Neural progenitor cell (in vitro differentiated cells): ENCODE data around the gene SHISAL1. TPM values are rescaled to one million over a fixed set of nuclear protein-coding genes. Genes with fewer than 3 reads are reported as not detected.

Experiments
- DNase-seq: peaks from one replicate; pipeline ENCODE4 v3.0.0-alpha.2; 2016; ENCODE audit warnings: low spot score
- H2AFZ ChIP-seq: fragments of 200-600 bp; sonication (generic); replicated peaks from 2 replicates; pipeline ENCODE4 v1.6.1; 2016; ENCODE audit warnings: antibody characterized with exemption
- H3F3A ChIP-seq: fragments of 200-600 bp; sonication (generic); 2 replicates; pipeline ENCODE4 v1.6.1; 2016; ENCODE audit warnings: antibody characterized with exemption, low read depth
- H3K27ac ChIP-seq: fragments of 200-600 bp; sonication (generic); 2 replicates; pipeline ENCODE4 v1.5.1; 2016; ENCODE audit warnings: mild to moderate bottlenecking
- H3K27me3 ChIP-seq: fragments of 200-600 bp; sonication (generic); 2 replicates; pipeline ENCODE4 v1.6.1; 2016; ENCODE audit warnings: mild to moderate bottlenecking, moderate library complexity
- H3K36me3 ChIP-seq: fragments of 200-600 bp; sonication (generic); 2 replicates; pipeline ENCODE4 v1.5.1; 2016
- H3K4me1 ChIP-seq: fragments of 200-600 bp; sonication (generic); 2 replicates; pipeline ENCODE4 v1.6.1; 2016; ENCODE audit warnings: mixed run types
- H3K4me2 ChIP-seq: fragments of 200-600 bp; sonication (generic); 2 replicates; pipeline ENCODE4 v1.6.1; 2016
- H3K4me3 ChIP-seq: fragments of 200-600 bp; sonication (generic); 2 replicates; pipeline ENCODE4 v1.5.1; 2016
- H3K79me2 ChIP-seq: fragments of 200-600 bp; sonication (generic); 2 replicates; pipeline ENCODE4 v1.6.1; 2016; ENCODE audit warnings: low read depth
- H3K9ac ChIP-seq: fragments of 200-600 bp; sonication (generic); 2 replicates; pipeline ENCODE4 v1.6.1; 2016
- H3K9me3 ChIP-seq: fragments of 200-600 bp; sonication (generic); 2 replicates; pipeline ENCODE4 v1.5.1; 2016; ENCODE audit warnings: low read depth
- H4K20me1 ChIP-seq: fragments of 200-600 bp; sonication (generic); 2 replicates; pipeline ENCODE4 v1.6.1; 2016; ENCODE audit warnings: low read depth
- H3K27ac Mint-ChIP-seq: 3 replicates; pipeline ENCODE4 v1.8.0; 2021; ENCODE audit warnings: mixed read lengths
- H3K27me3 Mint-ChIP-seq: 2 replicates; pipeline ENCODE4 v1.8.0; 2022; ENCODE audit warnings: low read depth, mild to moderate bottlenecking, inconsistent platforms, moderate library complexity, mixed read lengths; ENCODE audit not compliant: insufficient read depth
- H3K36me3 Mint-ChIP-seq: 3 replicates; pipeline ENCODE4 v1.8.0; 2021; ENCODE audit warnings: mixed read lengths
- H3K4me1 Mint-ChIP-seq: 3 replicates; pipeline ENCODE4 v1.8.0; 2021; ENCODE audit warnings: mixed read lengths
- H3K4me3 Mint-ChIP-seq: 3 replicates; pipeline ENCODE4 v1.8.0; 2021; ENCODE audit warnings: mild to moderate bottlenecking, moderate library complexity, mixed read lengths
- H3K9me3 Mint-ChIP-seq: 3 replicates; pipeline ENCODE4 v1.8.0; 2020; ENCODE audit warnings: mixed read lengths
- EZH2 ChIP-seq: fragments of 200-600 bp; sonication (generic); IDR thresholded peaks from 2 replicates; pipeline ENCODE4 v1.6.1; 2017; ENCODE audit warnings: antibody characterized with exemption, mild to moderate bottlenecking, moderate library complexity
- EZH2phosphoT487 ChIP-seq: fragments of 200-600 bp; sonication (generic); IDR thresholded peaks from 2 replicates; pipeline ENCODE4 v1.6.1; 2017; ENCODE audit warnings: antibody characterized with exemption
- total RNA-seq: library from RNA; depleted of rRNA; stranded (reverse); fragments of >200 nt; gene quantifications from 2 replicates; pipeline ENCODE4 v1.2.3, GENCODE V29; 2015; ENCODE audit warnings: low replicate concordance
- TF ChIP-seq, protein P1 (sequence below): fragments of 200-600 bp; sonication (generic); IDR thresholded peaks from 2 replicates; pipeline ENCODE4 v1.5.1; 2017; ENCODE audit warnings: antibody characterized with exemption, mild to moderate bottlenecking

The SHISAL1 gene
- total RNA-seq, 1 donor from 2014 or later = 4.4 TPM

DNA sequence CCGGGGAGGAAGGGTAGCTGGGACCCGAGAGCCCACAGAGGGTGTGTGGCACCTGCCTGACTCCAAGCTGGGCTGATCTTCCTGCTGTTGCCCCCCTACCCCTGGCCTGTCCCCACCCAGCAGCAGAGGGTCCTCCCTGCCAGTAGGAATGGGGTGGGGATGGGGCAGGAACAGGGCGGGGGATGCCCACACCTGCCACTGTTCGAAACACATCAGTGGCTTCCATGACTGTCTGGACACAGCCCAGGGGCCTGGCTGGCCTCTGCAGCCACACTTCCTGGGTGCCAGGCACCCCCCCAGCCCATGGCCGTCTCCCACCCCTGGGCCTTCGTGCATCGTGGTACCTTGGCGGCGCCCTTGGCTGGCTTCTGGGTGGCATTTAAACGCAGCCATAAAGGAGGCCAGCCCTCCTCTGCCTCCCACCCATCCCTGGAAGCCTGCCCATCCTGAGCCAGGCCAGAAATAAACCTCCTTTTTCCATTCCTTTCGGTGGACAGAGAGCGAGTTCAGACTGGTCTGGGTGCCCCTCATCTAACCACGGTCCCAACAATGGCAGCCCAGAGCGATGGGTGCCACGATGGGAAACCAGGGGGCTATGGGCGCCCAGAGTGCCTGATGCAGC, 745 bp upstream of the SHISAL1 start:
- Histone ChIP-seq H3K4me3 (no peak overlapping the region), H3F3A (no peaks in the 10 kb centered on the region), H4K20me1 (no peaks in the 10 kb centered on the region), H3K4me1 (peaks cover 10% of the 10 kb centered on the region), H3K4me2 (no peak overlapping the region), H3K79me2 (no peaks in the 10 kb centered on the region), H3K27me3 (no peaks in the 10 kb centered on the region), H3K9me3 (no peaks in the 10 kb centered on the region), H3K9ac (no peak overlapping the region), H2AFZ (no peak overlapping the region), H3K27ac (no peak overlapping the region), H3K36me3 (no peaks in the 10 kb centered on the region)
- Mint-ChIP-seq H3K27ac (no peak overlapping the region), H3K4me3 (no peak overlapping the region), H3K4me1 (peaks cover 23% of the 10 kb centered on the region), H3K9me3 (no peaks in the 10 kb centered on the region), H3K36me3 (no peaks in the 10 kb centered on the region), H3K27me3 (peaks cover 5% of the 10 kb centered on the region)
- TF ChIP-seq EZH2phosphoT487 (no peak), EZH2 (no peak)
- TF ChIP-seq, protein P1, sequence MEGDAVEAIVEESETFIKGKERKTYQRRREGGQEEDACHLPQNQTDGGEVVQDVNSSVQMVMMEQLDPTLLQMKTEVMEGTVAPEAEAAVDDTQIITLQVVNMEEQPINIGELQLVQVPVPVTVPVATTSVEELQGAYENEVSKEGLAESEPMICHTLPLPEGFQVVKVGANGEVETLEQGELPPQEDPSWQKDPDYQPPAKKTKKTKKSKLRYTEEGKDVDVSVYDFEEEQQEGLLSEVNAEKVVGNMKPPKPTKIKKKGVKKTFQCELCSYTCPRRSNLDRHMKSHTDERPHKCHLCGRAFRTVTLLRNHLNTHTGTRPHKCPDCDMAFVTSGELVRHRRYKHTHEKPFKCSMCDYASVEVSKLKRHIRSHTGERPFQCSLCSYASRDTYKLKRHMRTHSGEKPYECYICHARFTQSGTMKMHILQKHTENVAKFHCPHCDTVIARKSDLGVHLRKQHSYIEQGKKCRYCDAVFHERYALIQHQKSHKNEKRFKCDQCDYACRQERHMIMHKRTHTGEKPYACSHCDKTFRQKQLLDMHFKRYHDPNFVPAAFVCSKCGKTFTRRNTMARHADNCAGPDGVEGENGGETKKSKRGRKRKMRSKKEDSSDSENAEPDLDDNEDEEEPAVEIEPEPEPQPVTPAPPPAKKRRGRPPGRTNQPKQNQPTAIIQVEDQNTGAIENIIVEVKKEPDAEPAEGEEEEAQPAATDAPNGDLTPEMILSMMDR = no peak
- DNase-seq = no peak

DNA sequence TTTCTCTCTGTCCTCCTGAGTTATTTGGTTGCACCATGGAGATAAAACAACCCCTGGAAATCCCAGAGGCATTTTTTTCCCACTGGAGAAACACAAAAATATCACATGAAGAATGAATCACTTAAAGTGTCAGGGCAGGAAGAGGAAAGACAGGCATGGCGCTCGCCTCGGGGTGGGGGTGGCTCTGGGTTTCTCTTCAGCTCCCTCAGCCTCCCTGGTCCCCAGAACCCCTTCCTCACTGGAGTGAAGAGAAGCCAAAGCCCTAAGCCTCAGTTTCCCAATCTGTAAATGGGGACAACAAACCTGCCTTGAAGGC, 938 bp downstream of the SHISAL1 start:
- no peak overlapping the region for H3K27ac ChIP-seq

DNA sequence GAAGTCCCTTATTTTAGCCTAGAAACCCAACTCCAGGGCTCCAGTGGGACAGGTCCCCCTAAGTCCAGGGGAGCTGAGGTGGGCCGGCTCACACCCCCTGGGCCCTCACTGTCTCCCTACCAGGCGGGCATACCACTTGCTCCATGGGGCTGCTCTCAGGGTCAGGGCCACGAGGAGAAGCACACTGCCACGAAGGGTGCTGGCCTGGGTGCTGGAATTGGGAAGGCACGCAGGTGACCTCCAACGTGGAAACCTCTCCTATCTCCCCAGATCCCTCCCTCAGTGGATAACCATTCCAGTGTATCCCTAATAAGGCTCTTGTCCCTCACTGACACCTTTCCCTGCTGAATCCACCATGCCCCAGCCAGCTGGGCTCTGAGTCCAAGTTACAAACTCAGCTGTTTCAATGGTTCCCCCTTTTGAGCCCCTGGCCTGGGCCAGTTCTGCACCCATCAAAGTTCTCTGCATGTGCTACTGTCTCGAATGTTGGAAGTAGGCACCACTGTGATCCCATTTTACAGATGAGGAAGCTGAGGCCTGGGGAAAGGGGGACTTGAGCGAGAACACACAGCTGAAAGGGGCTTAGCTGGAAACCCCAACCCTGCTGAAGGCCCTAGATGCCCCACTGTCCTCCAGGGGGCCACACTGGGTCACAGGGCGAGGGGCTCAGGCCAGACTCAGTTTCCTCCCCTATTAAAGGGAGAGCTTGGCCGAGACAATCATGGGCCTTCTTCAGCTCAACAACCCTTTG, 1.5 kb downstream of the SHISAL1 start:
- DNase-seq = no peak
- H3K9ac ChIP-seq = no peak overlapping the region
- H2AFZ ChIP-seq = no peak overlapping the region
- no peaks in the 10 kb centered on the region for H3F3A ChIP-seq
- H4K20me1 ChIP-seq = no peaks in the 10 kb centered on the region
- Mint-ChIP-seq H3K27me3 (peaks cover 15% of the 10 kb centered on the region), H3K9me3 (no peaks in the 10 kb centered on the region), H3K4me1 (peaks cover 14% of the 10 kb centered on the region), H3K27ac (no peak overlapping the region), H3K4me3 (no peak overlapping the region), H3K36me3 (no peaks in the 10 kb centered on the region)
- TF ChIP-seq EZH2phosphoT487 (no peak), EZH2 (no peak)
- TF ChIP-seq, protein P1 = no peak
- no peaks in the 10 kb centered on the region for H3K27me3 ChIP-seq
- no peak overlapping the region for H3K4me2 ChIP-seq
- no peak overlapping the region for H3K4me3 ChIP-seq
- no peaks in the 10 kb centered on the region for H3K9me3 ChIP-seq
- no peaks in the 10 kb centered on the region for H3K36me3 ChIP-seq
- peaks cover 4% of the 10 kb centered on the region for H3K4me1 ChIP-seq
- no peaks in the 10 kb centered on the region for H3K79me2 ChIP-seq
- H3K27ac ChIP-seq = no peak overlapping the region

More for the DNA sequence above, 938 bp downstream of the SHISAL1 start:
- no peaks in the 10 kb centered on the region for H3F3A ChIP-seq
- H3K4me2 ChIP-seq = no peak overlapping the region
- H4K20me1 ChIP-seq = no peaks in the 10 kb centered on the region
- no peaks in the 10 kb centered on the region for H3K9me3 Mint-ChIP-seq
- H3K27me3 Mint-ChIP-seq = peaks cover 11% of the 10 kb centered on the region
- peaks cover 4% of the 10 kb centered on the region for H3K4me1 ChIP-seq
- no peaks in the 10 kb centered on the region for H3K79me2 ChIP-seq
- no peaks in the 10 kb centered on the region for H3K9me3 ChIP-seq
- H3K4me3 Mint-ChIP-seq = no peak overlapping the region
- no peak overlapping the region for H3K9ac ChIP-seq
- H3K36me3 Mint-ChIP-seq = no peaks in the 10 kb centered on the region
- H2AFZ ChIP-seq = no peak overlapping the region
- peaks cover 13% of the 10 kb centered on the region for H3K4me1 Mint-ChIP-seq
- H3K36me3 ChIP-seq = no peaks in the 10 kb centered on the region
- TF ChIP-seq, protein P1 = no peak
- TF ChIP-seq EZH2 = no peak
- no peak for TF ChIP-seq EZH2phosphoT487
- no peak for DNase-seq
- no peak overlapping the region for H3K27ac Mint-ChIP-seq
- H3K27me3 ChIP-seq = no peaks in the 10 kb centered on the region
- H3K4me3 ChIP-seq = no peak overlapping the region
